Immature natural killer cell (primary cell): ENCODE results near the gene STARD6. TPM values are rescaled to one million over a fixed set of nuclear protein-coding genes. Genes with fewer than 3 reads are reported as not detected.

Experiments
- DNase-seq, 3 donors: peaks; one replicate each; pipeline ENCODE4 v3.0.0; 2022; ENCODE audit warnings: mixed read lengths in 1 of 3
- H3K27ac Mint-ChIP-seq, 6 donors: one replicate each; pipeline ENCODE4 v1.8.0; 2020; ENCODE audit warnings: mixed read lengths in 6 of 6, mild to moderate bottlenecking in 5 of 6, inconsistent platforms in 4 of 6, moderate library complexity in 3 of 6
- H3K27me3 Mint-ChIP-seq, 3 donors: one replicate each; pipeline ENCODE4 v1.8.0; 2020 to 2021; ENCODE audit warnings: low read depth in 3 of 3, mild to moderate bottlenecking in 3 of 3, mixed read lengths in 3 of 3, moderate library complexity in 3 of 3, inconsistent platforms in 1 of 3
- H3K36me3 Mint-ChIP-seq, 3 donors: one replicate each; pipeline ENCODE4 v1.8.0; 2020; ENCODE audit warnings: mixed read lengths in 3 of 3, inconsistent platforms in 2 of 3, mild to moderate bottlenecking in 2 of 3
- H3K4me1 Mint-ChIP-seq, 2 donors: one replicate each; pipeline ENCODE4 v1.8.0; 2020; ENCODE audit warnings: inconsistent platforms in 2 of 2, mild to moderate bottlenecking in 2 of 2, mixed read lengths in 2 of 2, moderate library complexity in 1 of 2
- H3K4me3 Mint-ChIP-seq, 5 donors: one replicate each; pipeline ENCODE4 v1.8.0; 2020; ENCODE audit warnings: mild to moderate bottlenecking in 5 of 5, mixed read lengths in 5 of 5, inconsistent platforms in 3 of 5, moderate library complexity in 3 of 5
- H3K9me3 Mint-ChIP-seq, 6 donors: one replicate each; pipeline ENCODE4 v1.8.0; 2020; ENCODE audit warnings: mild to moderate bottlenecking in 6 of 6, mixed read lengths in 6 of 6, inconsistent platforms in 4 of 6, moderate library complexity in 3 of 6
- polyA plus RNA-seq, 3 donors: library from polyadenylated mRNA; unstranded; fragments of 300-500 nt; fragmentation: Illumina TruSeq; gene quantifications; one replicate each; pipeline ENCODE4 v1.2.3, GENCODE V29; 2021

STARD6 gene
- polyA plus RNA-seq, 3 donors from 2014 or later, result not detected

GRCh38 chr18:54277899-54278298 lies 79.8 kb downstream of the STARD6 start:
- Mint-ChIP-seq H3K27me3 (no peaks in the 10 kb centered on the region), H3K36me3 (peaks cover 14 to 31% (median 27%) of the 10 kb centered on the region in 3 donors), H3K27ac (no peak overlapping the region), H3K4me1 (no peaks in the 10 kb centered on the region), H3K9me3 (no peaks in the 10 kb centered on the region), H3K4me3 (no peak overlapping the region)
- DNase-seq, result no peak

Other genes with a start within 250 kb of the STARD6 start
- 1 to 10 TPM; 3.7 to 8.1 (median 7.8) TPM for gene MBD2, start 133.2 kb downstream of the STARD6 start, polyA plus RNA-seq
- 1 to 10 TPM; 2.7 to 3.9 (median 2.8) TPM for gene POLI, start 88.3 kb downstream of the STARD6 start, polyA plus RNA-seq
- 1 to 10 TPM in 1 of 3 donors, under 1 TPM in 1, not detected in 1; 0.20 to 1.1 TPM for gene C18orf54, start within 50 bp of the STARD6 start, polyA plus RNA-seq
- not detected for gene DYNAP, start 233.4 kb upstream of the STARD6 start, polyA plus RNA-seq